HepG2 (cell line): ENCODE measurements around the gene SH3TC2. TPM values are rescaled to one million over a fixed set of nuclear protein-coding genes. Genes with fewer than 3 reads are reported as not detected.

ENCODE experiments used
- ATAC-seq: fragments of 200-7000 bp; cut with Tn5 transposase; 3 replicates; pipeline ENCODE4 v1.9.1; 2020; ENCODE audit warnings: mild to moderate bottlenecking, moderate library complexity
- BruUV-seq: library from RNA; stranded (reverse); fragments of 400-500 nt; replicated peaks from 2 replicates; lab custom pipeline; 2021; lab: Mats Ljungman, UMichigan
- CTCF ChIA-PET: fragments of 300-600 bp; formaldehyde crosslinking; extraction: SDS; loops from one replicate; lab custom pipeline; 2021; ENCODE audit warnings: low total read pairs, inconsistent platforms, low intra/inter-chr PET ratio; lab: Yijun Ruan, JAX
- POLR2A ChIA-PET: fragments of 350-600 bp; sonication (Branson Sonifier 250); formaldehyde crosslinking; loops from one replicate; lab custom pipeline; 2020; ENCODE audit warnings: antibody characterized with exemption, inconsistent platforms; lab: Yijun Ruan, JAX
- DNase-seq: peaks from one replicate; pipeline ENCODE4 v3.0.0-alpha.2; 2015; ENCODE audit warnings: low spot score
- FAIRE-seq: peaks from 3 replicates; lab custom pipeline; 2011; peaks lifted over from hg19 to GRCh38; lab: Jason Lieb, UNC
- H2AFZ ChIP-seq: one replicate; pipeline ENCODE4 v1.6.1; 2011; ENCODE audit warnings: low read length, inconsistent platforms
- H3K27ac ChIP-seq: fragments of 300-600 bp; 3 replicates; pipeline ENCODE4 v1.8.0; 2011; ENCODE audit warnings: mixed run types, mild to moderate bottlenecking, mixed read lengths, low read length, inconsistent platforms; ENCODE audit not compliant: insufficient read depth; ENCODE audit errors: extremely low read length
- H3K27me3 ChIP-seq, 2 experiments: fragments of 200-600 bp in 1 of 2; 2 replicates in 1 of 2; 3 replicates in 1 of 2; pipeline versions ENCODE4 v1.6.0 to v1.8.0; 2011; ENCODE audit warnings: low read length in 2 of 2, mild to moderate bottlenecking in 2 of 2, moderate library complexity in 2 of 2, inconsistent platforms in 1 of 2; ENCODE audit not compliant: insufficient read depth in 2 of 2, control insufficient read depth in 1 of 2
- H3K36me3 ChIP-seq, 2 experiments: fragments of 200-600 bp in 1 of 2; replicated peaks in 1 of 2; 2 replicates in 1 of 2; 3 replicates in 1 of 2; pipeline versions ENCODE4 v1.5.1 to v1.8.0; 2011; ENCODE audit warnings: low read length in 2 of 2, inconsistent platforms in 1 of 2; ENCODE audit not compliant: insufficient read depth in 2 of 2, control insufficient read depth in 1 of 2
- H3K4me1 ChIP-seq: 2 replicates; pipeline ENCODE4 v1.5.1; 2012; ENCODE audit warnings: low read length, inconsistent platforms; ENCODE audit not compliant: insufficient read depth
- H3K4me2 ChIP-seq: 2 replicates; pipeline ENCODE4 v1.6.0; 2011; ENCODE audit warnings: low read depth, low read length, inconsistent platforms
- H3K4me3 ChIP-seq, 3 experiments: fragments of 200-600 bp in 1 of 3; sonication (generic), shearing (Covaris generic) in 1 of 3; replicated peaks in 1 of 3; 2 replicates each; pipeline ENCODE4 v1.5.1; 2011 to 2016; ENCODE audit warnings: low read length in 3 of 3, inconsistent platforms in 2 of 3, low read depth in 2 of 3, mild to moderate bottlenecking in 2 of 3, control low read depth in 1 of 3, mixed read lengths in 1 of 3; ENCODE audit not compliant: insufficient read depth in 1 of 3
- H3K79me2 ChIP-seq: one replicate; pipeline ENCODE4 v1.6.1; 2011; ENCODE audit warnings: low read length, inconsistent platforms; ENCODE audit not compliant: insufficient read depth
- H3K9ac ChIP-seq: 2 replicates; pipeline ENCODE4 v1.6.0; 2011; ENCODE audit warnings: mild to moderate bottlenecking, low read depth, low read length, inconsistent platforms; ENCODE audit not compliant: insufficient read depth
- H3K9me3 ChIP-seq: 2 replicates; pipeline ENCODE4 v1.5.1; 2012; ENCODE audit warnings: mild to moderate bottlenecking, low read length
- H4K20me1 ChIP-seq: 2 replicates; pipeline ENCODE4 v1.6.0; 2011; ENCODE audit warnings: inconsistent platforms, mild to moderate bottlenecking, low read length, moderate library complexity; ENCODE audit not compliant: insufficient read depth
- FOXA1 ChIP-seq, 2 experiments: fragments of 450-650 bp in 1 of 2; sonication (generic) in 1 of 2; formaldehyde crosslinking in 1 of 2; IDR thresholded peaks; 2 replicates each; pipeline versions ENCODE4 v1.4.0 to v1.6.1; 2016 to 2020; ENCODE audit warnings: missing genetic modification reagents in 1 of 2
- SMC3 ChIP-seq: IDR thresholded peaks from 2 replicates; pipeline ENCODE4 v1.6.1; 2011; ENCODE audit warnings: low read length, improper control_type of control experiment
- SP4 ChIP-seq: sonication (generic); formaldehyde crosslinking; IDR thresholded peaks from 2 replicates; pipeline ENCODE4 v1.8.1; 2023; ENCODE audit warnings: mild to moderate bottlenecking, missing genetic modification reagents
- STAG1 ChIP-seq: sonication (generic); formaldehyde crosslinking; IDR thresholded peaks from 2 replicates; pipeline ENCODE4 v1.4.0; 2020; ENCODE audit warnings: missing genetic modification reagents
- SUZ12 ChIP-seq: fragments of 150-350 bp; IDR thresholded peaks from 2 replicates; pipeline ENCODE4 v1.6.1; 2014; ENCODE audit warnings: low read depth, low read length
- XRCC5 ChIP-seq: fragments of 200-400 bp; formaldehyde crosslinking; optimal IDR thresholded peaks from 2 replicates; pipeline ENCODE3; 2017; ENCODE audit warnings: mild to moderate bottlenecking, low read length
- ZNF549 ChIP-seq: sonication (generic); formaldehyde crosslinking; IDR thresholded peaks from 2 replicates; pipeline ENCODE4 v1.5.0; 2020; ENCODE audit warnings: missing genetic modification reagents
- WGBS: methylation state at CpG from one replicate; pipeline ENCODE4 v1.1.6; 2017; ENCODE audit warnings: low lambda C conversion rate; 5-methylcytosine and 5-hydroxymethylcytosine counted together
- in situ Hi-C: cut with HindIII; loops from 2 replicates; pipeline ENCODE4 v1.10.0; 2017; ENCODE audit warnings: low pct_unique_long_range_greater_than_20kb; ENCODE audit not compliant: extremely low pct_ligation_motif_present
- intact Hi-C: fragments of 100-400 bp; cut with micrococcal nuclease; formaldehyde crosslinking; loops from one replicate; pipeline ENCODE4 v1.10.0; 2022; ENCODE audit not compliant: unreplicated experiment
- polyA plus RNA-seq, 8 experiments: library from polyadenylated mRNA; depleted of rRNA in 3 of 8; stranded (reverse) in 7 of 8; unstranded in 1 of 8; fragments of >200 nt; fragmentation: Illumina TruSeq in 4 of 8; extraction: Trizol in 4 of 8; gene quantifications; 2 replicates each; pipeline versions ENCODE4 v1.2.1 to v1.2.3, GENCODE V29; 2011 to 2016; ENCODE audit warnings: low read depth in 4 of 8, missing spikeins in 1 of 8, mixed read lengths in 1 of 8; ENCODE audit not compliant: insufficient read depth in 1 of 8
- total RNA-seq, 5 experiments: library from RNA; depleted of rRNA; stranded (reverse); fragments of >200 nt; fragmentation: Illumina TruSeq; extraction: Trizol; gene quantifications; 2 replicates each; pipeline ENCODE4 v1.2.3, GENCODE V29; 2016; ENCODE audit warnings: low read depth in 1 of 5
- TF ChIP-seq, protein P1 (sequence below): sonication (generic); formaldehyde crosslinking; IDR thresholded peaks from 2 replicates; pipeline ENCODE4 v1.5.0; 2020; ENCODE audit warnings: mild to moderate bottlenecking, missing genetic modification reagents, moderate library complexity
- TF ChIP-seq, protein P2 (sequence below): sonication (generic); formaldehyde crosslinking; conservative IDR thresholded peaks from 2 replicates; pipeline ENCODE4 v1.8.1; 2023; ENCODE audit warnings: missing genetic modification reagents

Gene SH3TC2
- total and polyA plus RNA-seq, 2 of the 13 experiments (the other 11 are each of a cell fraction or from before 2014, with no cell fraction given): 0.34 to 0.71 TPM

DNA sequence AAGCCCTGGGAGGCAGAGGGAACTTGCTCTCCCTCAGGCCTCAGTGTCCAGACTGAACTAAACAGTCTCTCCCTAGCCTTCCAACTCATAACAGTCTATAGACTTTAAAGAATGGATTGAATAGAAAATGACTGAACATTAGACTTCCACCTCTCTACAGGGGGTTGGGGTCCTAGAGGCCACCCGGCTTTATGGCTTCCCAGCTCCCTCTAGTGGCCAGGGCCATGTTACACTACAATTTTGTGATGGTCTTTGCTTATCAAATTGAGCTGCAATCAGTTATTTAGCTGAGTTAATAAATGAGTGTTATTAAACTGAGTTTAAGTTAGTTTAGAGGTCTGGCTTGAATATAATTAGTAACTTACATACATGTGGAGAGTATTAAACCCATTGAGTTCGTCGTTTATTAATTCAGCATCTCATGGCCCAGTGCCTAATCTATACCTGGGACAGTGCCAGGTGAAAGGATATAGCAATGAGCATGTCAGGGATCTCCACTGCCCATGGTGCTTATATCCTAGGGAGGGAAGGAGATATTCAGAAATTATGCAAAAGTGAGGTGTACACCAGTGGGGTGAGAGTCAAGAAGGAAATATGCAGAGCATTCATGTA lies 105.2 kb downstream of the SH3TC2 start:
- ChIA-PET POLR2A (no interaction called here), CTCF (interaction anchor here (0.8 to 1.2 kb wide), 2 partner anchors 137 to 224 kb away, joined by 3 to 5 read pairs; no protein-coding TSS in a partner anchor)
- Histone ChIP-seq H4K20me1 (no peaks in the 10 kb centered on the region), H3K27me3 (0 out of 5 replicates have a peak, but pooled peaks cover 0 to 5% of the 10 kb centered on the region in 2 experiments), H3K4me1 (no peaks in the 10 kb centered on the region), H3K4me2 (no peak overlapping the region), H3K36me3 (no peaks in the 10 kb centered on the region), H3K79me2 (no peaks in the 10 kb centered on the region), H2AFZ (no peak overlapping the region), H3K4me3 (no peak overlapping the region), H3K27ac (no peak overlapping the region), H3K9ac (no peak overlapping the region), H3K9me3 (no peaks in the 10 kb centered on the region)
- DNase-seq (peak; percentile 14), ATAC-seq (peak; percentile 82), FAIRE-seq (no peak)
- intact Hi-C loops (loop anchor here (2.0 to 5.0 kb wide), 3 partner anchors 77 to 225 kb away; no protein-coding TSS in a partner anchor), in situ Hi-C loops (no loop called here)
- BruUV-seq: no TSS peak
- WGBS: 0% methylated on average over 3 of the region's 3 CpGs
- TF ChIP-seq FOXA1 (IDR thresholded peaks at IDR 0.05): no peak
- peak; percentile 20; the same call in 1 of the 2 replicates for TF ChIP-seq FOXA1 (CRISPR knock-in tag; IDR thresholded peaks at IDR 0.05)
- peak; percentile 64 for TF ChIP-seq STAG1 (CRISPR knock-in tag)
- TF ChIP-seq SP4 (CRISPR knock-in tag): no peak
- no peak for TF ChIP-seq ZNF549 (CRISPR knock-in tag)
- peak; percentile 16 for TF ChIP-seq XRCC5
- TF ChIP-seq, protein P1, sequence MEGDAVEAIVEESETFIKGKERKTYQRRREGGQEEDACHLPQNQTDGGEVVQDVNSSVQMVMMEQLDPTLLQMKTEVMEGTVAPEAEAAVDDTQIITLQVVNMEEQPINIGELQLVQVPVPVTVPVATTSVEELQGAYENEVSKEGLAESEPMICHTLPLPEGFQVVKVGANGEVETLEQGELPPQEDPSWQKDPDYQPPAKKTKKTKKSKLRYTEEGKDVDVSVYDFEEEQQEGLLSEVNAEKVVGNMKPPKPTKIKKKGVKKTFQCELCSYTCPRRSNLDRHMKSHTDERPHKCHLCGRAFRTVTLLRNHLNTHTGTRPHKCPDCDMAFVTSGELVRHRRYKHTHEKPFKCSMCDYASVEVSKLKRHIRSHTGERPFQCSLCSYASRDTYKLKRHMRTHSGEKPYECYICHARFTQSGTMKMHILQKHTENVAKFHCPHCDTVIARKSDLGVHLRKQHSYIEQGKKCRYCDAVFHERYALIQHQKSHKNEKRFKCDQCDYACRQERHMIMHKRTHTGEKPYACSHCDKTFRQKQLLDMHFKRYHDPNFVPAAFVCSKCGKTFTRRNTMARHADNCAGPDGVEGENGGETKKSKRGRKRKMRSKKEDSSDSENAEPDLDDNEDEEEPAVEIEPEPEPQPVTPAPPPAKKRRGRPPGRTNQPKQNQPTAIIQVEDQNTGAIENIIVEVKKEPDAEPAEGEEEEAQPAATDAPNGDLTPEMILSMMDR (CRISPR knock-in tag): peak; percentile 72
- TF ChIP-seq SUZ12: no peak
- TF ChIP-seq SMC3: peak; percentile 62
- TF ChIP-seq, protein P2, sequence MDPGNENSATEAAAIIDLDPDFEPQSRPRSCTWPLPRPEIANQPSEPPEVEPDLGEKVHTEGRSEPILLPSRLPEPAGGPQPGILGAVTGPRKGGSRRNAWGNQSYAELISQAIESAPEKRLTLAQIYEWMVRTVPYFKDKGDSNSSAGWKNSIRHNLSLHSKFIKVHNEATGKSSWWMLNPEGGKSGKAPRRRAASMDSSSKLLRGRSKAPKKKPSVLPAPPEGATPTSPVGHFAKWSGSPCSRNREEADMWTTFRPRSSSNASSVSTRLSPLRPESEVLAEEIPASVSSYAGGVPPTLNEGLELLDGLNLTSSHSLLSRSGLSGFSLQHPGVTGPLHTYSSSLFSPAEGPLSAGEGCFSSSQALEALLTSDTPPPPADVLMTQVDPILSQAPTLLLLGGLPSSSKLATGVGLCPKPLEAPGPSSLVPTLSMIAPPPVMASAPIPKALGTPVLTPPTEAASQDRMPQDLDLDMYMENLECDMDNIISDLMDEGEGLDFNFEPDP (CRISPR knock-in tag): no peak
